IMR-90 (cell line): ENCODE measurements around the gene ZFP92. TPM values are rescaled to one million over a fixed set of nuclear protein-coding genes. Genes with fewer than 3 reads are reported as not detected.

Experiments
- ATAC-seq: fragments of 200-7000 bp; cut with Tn5 transposase; 2 replicates; pipeline ENCODE4 v1.9.1; 2020; ENCODE audit warnings: low read depth, mild to moderate bottlenecking, moderate library complexity
- BruUV-seq: library from RNA; stranded (reverse); fragments of 400-500 nt; replicated peaks from 2 replicates; lab custom pipeline; 2021; lab: Mats Ljungman, UMichigan
- CTCF ChIA-PET: fragments of 300-600 bp; formaldehyde crosslinking; extraction: SDS; loops from one replicate; lab custom pipeline; 2021; ENCODE audit warnings: antibody characterized with exemption; lab: Yijun Ruan, JAX
- POLR2A ChIA-PET: fragments of 300-600 bp; sonication (Branson Sonifier 250); formaldehyde crosslinking; loops from one replicate; lab custom pipeline; 2022; ENCODE audit warnings: antibody characterized with exemption; ENCODE audit not compliant: unreplicated experiment; lab: Charles Lee
- DNase-seq: peaks from one replicate; pipeline ENCODE4 v3.0.0; 2013
- H2AFZ ChIP-seq: replicated peaks from 2 replicates; pipeline ENCODE3; 2013; ENCODE audit warnings: low read length, mild to moderate bottlenecking; ENCODE audit not compliant: poor library complexity
- H2AK5ac ChIP-seq: 2 replicates; pipeline ENCODE4 v1.6.1; 2013; ENCODE audit warnings: low read depth, low read length, inconsistent platforms
- H2AK9ac ChIP-seq: replicated peaks from 2 replicates; pipeline ENCODE3; 2013; ENCODE audit warnings: mild to moderate bottlenecking, low read depth, low read length, moderate library complexity; ENCODE audit not compliant: poor library complexity
- H2BK120ac ChIP-seq: 2 replicates; pipeline ENCODE4 v1.6.1; 2013; ENCODE audit warnings: low read depth, low read length, inconsistent platforms
- H2BK15ac ChIP-seq: 3 replicates; pipeline ENCODE4 v1.6.1; 2013; ENCODE audit warnings: low read depth, low read length, inconsistent platforms
- H2BK20ac ChIP-seq: 2 replicates; pipeline ENCODE4 v1.6.1; 2013; ENCODE audit warnings: low read depth, mild to moderate bottlenecking, inconsistent platforms, low read length, moderate library complexity
- H2BK5ac ChIP-seq: 2 replicates; pipeline ENCODE4 v1.6.1; 2013; ENCODE audit warnings: mild to moderate bottlenecking, low read depth, low read length, inconsistent platforms; ENCODE audit not compliant: poor library complexity, severe bottlenecking
- H3K14ac ChIP-seq: replicated peaks from 2 replicates; pipeline ENCODE4 v1.6.1; 2013; ENCODE audit warnings: low read depth, low read length, inconsistent platforms
- H3K18ac ChIP-seq: 2 replicates; pipeline ENCODE4 v1.6.1; 2013; ENCODE audit warnings: low read depth, low read length, control low read depth
- H3K23ac ChIP-seq: 2 replicates; pipeline ENCODE4 v1.6.1; 2013; ENCODE audit warnings: low read depth, low read length, inconsistent platforms
- H3K27ac ChIP-seq: 2 replicates; pipeline ENCODE4 v1.5.1; 2013; ENCODE audit warnings: mild to moderate bottlenecking, control low read depth, low read length; ENCODE audit not compliant: insufficient read depth
- H3K27me3 ChIP-seq: 2 replicates; pipeline ENCODE4 v1.6.1; 2013; ENCODE audit warnings: low read length; ENCODE audit not compliant: control insufficient read depth, insufficient read depth
- H3K36me3 ChIP-seq: 2 replicates; pipeline ENCODE4 v1.6.1; 2013; ENCODE audit warnings: low read length, mixed read lengths; ENCODE audit not compliant: control insufficient read depth, insufficient read depth
- H3K4ac ChIP-seq: 2 replicates; pipeline ENCODE4 v1.6.1; 2013; ENCODE audit warnings: low read depth, low read length, inconsistent platforms
- H3K4me1 ChIP-seq: 2 replicates; pipeline ENCODE4 v1.6.1; 2013; ENCODE audit warnings: low read length, mixed read lengths; ENCODE audit not compliant: control insufficient read depth, insufficient read depth
- H3K4me2 ChIP-seq: 2 replicates; pipeline ENCODE4 v1.6.1; 2013; ENCODE audit warnings: low read depth, mild to moderate bottlenecking, control low read depth, low read length, moderate library complexity
- H3K4me3 ChIP-seq: 2 replicates; pipeline ENCODE4 v1.5.1; 2013; ENCODE audit warnings: low read depth, mild to moderate bottlenecking, control low read depth, low read length, moderate library complexity; ENCODE audit not compliant: insufficient read depth
- H3K56ac ChIP-seq: 2 replicates; pipeline ENCODE4 v1.6.1; 2013; ENCODE audit warnings: low read length, inconsistent platforms; ENCODE audit not compliant: insufficient read depth; ENCODE audit errors: extremely low read depth
- H3K79me1 ChIP-seq, 2 experiments: 2 replicates each; pipeline ENCODE4 v1.6.1; 2013; ENCODE audit warnings: low read length in 2 of 2, inconsistent platforms in 1 of 2, low read depth in 1 of 2
- H3K9ac ChIP-seq: 2 replicates; pipeline ENCODE4 v1.6.1; 2013; ENCODE audit warnings: low read depth, low read length, control low read depth
- H3K9me1 ChIP-seq: 2 replicates; pipeline ENCODE4 v1.6.1; 2013; ENCODE audit warnings: low read length, inconsistent platforms; ENCODE audit not compliant: insufficient read depth
- H3K9me3 ChIP-seq: 2 replicates; pipeline ENCODE4 v1.6.1; 2013; ENCODE audit warnings: low read length; ENCODE audit not compliant: control insufficient read depth, insufficient read depth
- H4K20me1 ChIP-seq: 2 replicates; pipeline ENCODE4 v1.6.1; 2013; ENCODE audit warnings: low read length, inconsistent platforms; ENCODE audit not compliant: insufficient read depth
- H4K5ac ChIP-seq: 2 replicates; pipeline ENCODE4 v1.6.1; 2013; ENCODE audit warnings: mild to moderate bottlenecking, low read depth, low read length, control low read depth
- H4K8ac ChIP-seq, 2 experiments: 2 replicates each; pipeline ENCODE4 v1.6.1; 2013; ENCODE audit warnings: low read depth in 2 of 2, low read length in 2 of 2, control low read depth in 1 of 2, inconsistent platforms in 1 of 2
- H4K91ac ChIP-seq: 2 replicates; pipeline ENCODE4 v1.6.1; 2013; ENCODE audit warnings: low read depth, low read length, inconsistent platforms; ENCODE audit not compliant: insufficient read depth
- BHLHE40 ChIP-seq: fragments of 150-350 bp; IDR thresholded peaks from 2 replicates; pipeline ENCODE4 v1.6.1; 2016; ENCODE audit warnings: mild to moderate bottlenecking, low read depth, low read length
- CEBPB ChIP-seq: IDR thresholded peaks from 2 replicates; pipeline ENCODE4 v1.6.1; 2012; ENCODE audit warnings: low read depth, low read length, improper control_type of control experiment
- CHD1 ChIP-seq: IDR thresholded peaks from 2 replicates; pipeline ENCODE4 v1.6.1; 2012; ENCODE audit warnings: low read depth, low read length, improper control_type of control experiment
- CTCF ChIP-seq: conservative IDR thresholded peaks from 2 replicates; pipeline ENCODE4 v1.5.1; 2012; ENCODE audit warnings: mild to moderate bottlenecking, low read depth, low read length, improper control_type of control experiment
- FOS ChIP-seq: fragments of 150-350 bp; IDR thresholded peaks from 2 replicates; pipeline ENCODE4 v1.6.1; 2016; ENCODE audit warnings: low read depth, low read length
- MAFK ChIP-seq: IDR thresholded peaks from 2 replicates; pipeline ENCODE4 v1.6.1; 2012; ENCODE audit warnings: low read depth, low read length, improper control_type of control experiment
- MAZ ChIP-seq: IDR thresholded peaks from 2 replicates; pipeline ENCODE4 v1.6.1; 2012; ENCODE audit warnings: low read depth, mild to moderate bottlenecking, low read length, improper control_type of control experiment, moderate library complexity, borderline replicate concordance
- MXI1 ChIP-seq: IDR thresholded peaks from 2 replicates; pipeline ENCODE4 v1.6.1; 2012; ENCODE audit warnings: low read depth, mild to moderate bottlenecking, low read length, moderate library complexity, borderline replicate concordance
- NFE2L2 ChIP-seq: fragments of 150-350 bp; IDR thresholded peaks from 2 replicates; pipeline ENCODE4 v1.6.1; 2016; ENCODE audit warnings: low read depth, mild to moderate bottlenecking, low read length
- POLR2A ChIP-seq: IDR thresholded peaks from 2 replicates; pipeline ENCODE4 v1.6.1; 2012; ENCODE audit warnings: mild to moderate bottlenecking, low read depth, low read length
- RAD21 ChIP-seq: IDR thresholded peaks from 2 replicates; pipeline ENCODE4 v1.6.1; 2012; ENCODE audit warnings: low read length, improper control_type of control experiment
- RCOR1 ChIP-seq: IDR thresholded peaks from 2 replicates; pipeline ENCODE4 v1.6.1; 2012; ENCODE audit warnings: mild to moderate bottlenecking, low read length, improper control_type of control experiment; ENCODE audit not compliant: insufficient replicate concordance
- RFX5 ChIP-seq: IDR thresholded peaks from 2 replicates; pipeline ENCODE4 v1.8.0; 2012; ENCODE audit warnings: low read depth, mild to moderate bottlenecking, low read length, moderate library complexity
- SMC3 ChIP-seq: fragments of 150-350 bp; IDR thresholded peaks from 2 replicates; pipeline ENCODE4 v1.6.1; 2016; ENCODE audit warnings: low read depth, mild to moderate bottlenecking, antibody characterized with exemption, low read length, moderate library complexity
- USF2 ChIP-seq: fragments of 150-350 bp; IDR thresholded peaks from 2 replicates; pipeline ENCODE4 v1.6.1; 2017; ENCODE audit warnings: mild to moderate bottlenecking, antibody characterized with exemption, low read length, low read depth
- WGBS, 2 experiments: methylation state at CpG; one replicate each; pipeline versions ENCODE4 v1.1.5 to v1.1.7; 2013; ENCODE audit warnings: missing lambda C conversion rate in 2 of 2; ENCODE audit not compliant: insufficient read length in 1 of 2; ENCODE audit errors: extremely low coverage in 2 of 2; 5-methylcytosine and 5-hydroxymethylcytosine counted together
- dilution Hi-C: fragments of 300-500 bp; cut with HindIII; formaldehyde crosslinking; loops from one replicate; pipeline ENCODE4 v1.14.3; 2018; ENCODE audit warnings: low sequenced_read_pairs; ENCODE audit not compliant: unreplicated experiment
- in situ Hi-C: fragments of 300-500 bp; cut with MboI; formaldehyde crosslinking; loops from 3 replicates; pipeline ENCODE4 v1.14.3; 2019; ENCODE audit warnings: low sequenced_read_pairs, inconsistent platforms, mixed read lengths
- intact Hi-C: fragments of 100-400 bp; cut with micrococcal nuclease; formaldehyde crosslinking; loops from 2 replicates; pipeline ENCODE4 v1.10.0; 2022
- polyA plus RNA-seq, 3 experiments: library from polyadenylated mRNA; depleted of rRNA; stranded (reverse); fragments of >200 nt; gene quantifications; 2 replicates each; pipeline ENCODE4 v1.2.3, GENCODE V29; 2012; ENCODE audit warnings: low replicate concordance in 1 of 3
- total RNA-seq: library from RNA; depleted of rRNA; stranded (reverse); fragments of >200 nt; gene quantifications from 2 replicates; pipeline ENCODE4 v1.2.3, GENCODE V29; 2012
- TF ChIP-seq, protein P1 (sequence below): fragments of 150-350 bp; IDR thresholded peaks from 2 replicates; pipeline ENCODE4 v1.6.1; 2016; ENCODE audit warnings: low read depth, mild to moderate bottlenecking, low read length, moderate library complexity, borderline replicate concordance

Gene ZFP92
- total and polyA plus RNA-seq, 2 of the 4 experiments (the other 2 are of a cell fraction): under 0.01 to 0.03 TPM

DNA sequence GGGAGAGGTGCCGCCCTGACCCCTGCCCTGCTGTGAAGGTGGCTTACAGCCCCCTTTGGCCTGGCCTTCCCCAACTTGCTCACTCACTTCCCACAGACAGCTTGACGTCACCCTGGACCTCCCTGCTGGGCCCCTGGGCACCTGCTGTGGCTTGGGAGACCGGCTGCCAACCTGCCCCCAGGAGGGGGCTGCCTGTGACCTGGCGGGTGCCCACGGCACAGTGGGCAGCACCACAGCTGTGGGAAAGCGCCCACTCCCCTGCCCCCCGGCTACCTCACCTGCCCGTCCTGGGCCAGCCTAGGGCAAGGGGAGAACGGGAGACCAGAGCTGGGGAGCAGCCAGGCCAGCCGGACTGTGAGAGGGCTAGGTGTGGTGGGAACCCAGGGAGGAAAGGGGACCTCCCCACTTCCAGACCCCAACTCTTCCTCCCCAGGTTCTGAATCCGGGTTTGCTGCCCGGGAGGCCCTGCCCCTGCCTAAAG is 2.4 kb upstream of the ZFP92 start:
- H2BK120ac ChIP-seq: no peak overlapping the region
- no peaks in the 10 kb centered on the region for H3K4me1 ChIP-seq
- H4K20me1 ChIP-seq: no peaks in the 10 kb centered on the region
- H3K27me3 ChIP-seq: peaks cover 8% of the 10 kb centered on the region
- no peak overlapping the region for H3K23ac ChIP-seq
- no peak overlapping the region for H3K56ac ChIP-seq
- H3K4me3 ChIP-seq: no peak overlapping the region
- TF ChIP-seq FOS (no peak), MAZ (no peak), RFX5 (no peak), SMC3 (no peak), POLR2A (no peak), CEBPB (no peak), BHLHE40 (no peak), RCOR1 (no peak), CHD1 (no peak), CTCF (no peak), NFE2L2 (no peak), RAD21 (no peak), MAFK (no peak), USF2 (no peak), MXI1 (no peak)
- TF ChIP-seq, protein P1, sequence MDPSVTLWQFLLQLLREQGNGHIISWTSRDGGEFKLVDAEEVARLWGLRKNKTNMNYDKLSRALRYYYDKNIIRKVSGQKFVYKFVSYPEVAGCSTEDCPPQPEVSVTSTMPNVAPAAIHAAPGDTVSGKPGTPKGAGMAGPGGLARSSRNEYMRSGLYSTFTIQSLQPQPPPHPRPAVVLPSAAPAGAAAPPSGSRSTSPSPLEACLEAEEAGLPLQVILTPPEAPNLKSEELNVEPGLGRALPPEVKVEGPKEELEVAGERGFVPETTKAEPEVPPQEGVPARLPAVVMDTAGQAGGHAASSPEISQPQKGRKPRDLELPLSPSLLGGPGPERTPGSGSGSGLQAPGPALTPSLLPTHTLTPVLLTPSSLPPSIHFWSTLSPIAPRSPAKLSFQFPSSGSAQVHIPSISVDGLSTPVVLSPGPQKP: no peak
- H2BK5ac ChIP-seq: no peak overlapping the region
- in situ Hi-C loops: loop anchor here (25.0 kb wide), 1 partner anchor 222 kb away; the partner anchor contains the start of gene MAGEA1
- no peak overlapping the region for H3K18ac ChIP-seq
- no peak overlapping the region for H3K4me2 ChIP-seq
- H3K9ac ChIP-seq: no peak overlapping the region
- no peak overlapping the region for H2AFZ ChIP-seq
- no peak for ATAC-seq
- H3K27ac ChIP-seq: no peak overlapping the region
- H3K4ac ChIP-seq: no peak overlapping the region
- no peak overlapping the region for H2BK20ac ChIP-seq
- dilution Hi-C loops: no loop called here
- H2AK9ac ChIP-seq: no peak overlapping the region
- DNase-seq: no peak
- no peak overlapping the region for H4K5ac ChIP-seq
- intact Hi-C loops: no loop called here
- no peaks in the 10 kb centered on the region for H3K79me1 ChIP-seq
- no TSS peak for BruUV-seq
- H3K14ac ChIP-seq: no peak overlapping the region
- CTCF ChIA-PET: no interaction called here
- no peak overlapping the region for H4K8ac ChIP-seq
- no peaks in the 10 kb centered on the region for H3K9me1 ChIP-seq
- H4K91ac ChIP-seq: no peak overlapping the region
- H3K36me3 ChIP-seq: no peaks in the 10 kb centered on the region
- POLR2A ChIA-PET: no interaction called here
- H2AK5ac ChIP-seq: no peak overlapping the region
- 80% methylated on average over 1 of the region's 12 CpGs; no CpG with 5 or more reads in 1 of the 2 experiments for WGBS, 2 experiments
- H3K9me3 ChIP-seq: no peaks in the 10 kb centered on the region; the same call in 1 of the 2 replicates
- H2BK15ac ChIP-seq: no peak overlapping the region
